ENCODE results near the gene LPGAT1. TPM values are rescaled to one million over a fixed set of nuclear protein-coding genes. Genes with fewer than 3 reads are reported as not detected.

Gene LPGAT1
- total RNA-seq, 5 donors from 2014 or later (not counting 1 experiment from before 2014, with no cell fraction given), result 20.8 to 47.1 (median 31.4) TPM

- H3K27me3 ChIP-seq (replicated peaks in 1 of 2; ENCODE audit: control insufficient read depth in 2 of 2, extremely low read depth in 1 of 2, insufficient read depth in 2 of 2, low read length in 1 of 2), result peaks cover 0 to 14% of the 10 kb centered on the region in 2 experiments
- Mint-ChIP-seq H3K36me3 (no peaks in the 10 kb centered on the region), H3K27me3 (no peaks in the 10 kb centered on the region), H3K9me3 (no peaks in the 10 kb centered on the region), H3K4me1 (peaks cover 2 to 5% (median 3%) of the 10 kb centered on the region in 3 donors), H3K4me3 (no peak overlapping the region), H3K27ac (no peak overlapping the region)
- no peaks in the 10 kb centered on the region for H3K9me3 ChIP-seq
- no peak overlapping the region for H3K27ac ChIP-seq (ENCODE audit: low read length)
- H3K36me3 ChIP-seq (ENCODE audit: control insufficient read depth in 2 of 2, extremely low read depth in 1 of 2, insufficient read depth in 1 of 2, low read length in 1 of 2), result no peaks in the 10 kb centered on the region
- no peak overlapping the region for H3K4me3 ChIP-seq (ENCODE audit: control insufficient read depth in 1 of 2, extremely low read depth in 1 of 2, low read length in 1 of 2)
- POLR2A ChIA-PET, result no interaction called here
- peaks cover 0 to 5% of the 10 kb centered on the region in 2 experiments for H3K4me1 ChIP-seq (ENCODE audit: control insufficient read depth in 1 of 2, extremely low read depth in 1 of 2, insufficient read depth in 2 of 2, low read length in 2 of 2)
- CTCF ChIA-PET, result no interaction called here
- 89% methylated on average over 3 of the region's 4 CpGs for WGBS (ENCODE audit: insufficient coverage)
- ATAC-seq (replicated peaks in 1 of 4) (no peak), DNase-seq (no peak)
Measured at GRCh38 chr1:211732293-211732980, 98.1 kb downstream of the LPGAT1 start.

GRCh38 chr1:211731456-211732292 is 98.9 kb downstream of the LPGAT1 start:
- no peak overlapping the region for H3K27ac ChIP-seq (ENCODE audit: low read length)
- DNase-seq (no peak), ATAC-seq (replicated peaks in 1 of 4) (no peak)
- ChIA-PET CTCF (no interaction called here), POLR2A (no interaction called here)
- H3K4me1 ChIP-seq (ENCODE audit: control insufficient read depth in 1 of 2, extremely low read depth in 1 of 2, insufficient read depth in 2 of 2, low read length in 2 of 2), result no peaks in the 10 kb centered on the region
- no peaks in the 10 kb centered on the region for H3K36me3 ChIP-seq (ENCODE audit: control insufficient read depth in 2 of 2, extremely low read depth in 1 of 2, insufficient read depth in 1 of 2, low read length in 1 of 2)
- Mint-ChIP-seq H3K4me1 (peaks cover 0 to under 1% (median 0%) of the 10 kb centered on the region in 3 donors), H3K27ac (no peak overlapping the region), H3K9me3 (no peaks in the 10 kb centered on the region), H3K4me3 (no peak overlapping the region), H3K27me3 (no peaks in the 10 kb centered on the region), H3K36me3 (no peaks in the 10 kb centered on the region)
- H3K4me3 ChIP-seq (ENCODE audit: control insufficient read depth in 1 of 2, extremely low read depth in 1 of 2, low read length in 1 of 2), result no peak overlapping the region
- 96% methylated on average over 3 of the region's 5 CpGs for WGBS (ENCODE audit: insufficient coverage)
- no peaks in the 10 kb centered on the region for H3K9me3 ChIP-seq
- H3K27me3 ChIP-seq (replicated peaks in 1 of 2; ENCODE audit: control insufficient read depth in 2 of 2, extremely low read depth in 1 of 2, insufficient read depth in 2 of 2, low read length in 1 of 2), result peaks cover 0 to 14% of the 10 kb centered on the region in 2 experiments

- no peak overlapping the region for H3K27ac Mint-ChIP-seq
Measured at GRCh38 chr1:211730347-211730746, 100.2 kb downstream of the LPGAT1 start.

DNA sequence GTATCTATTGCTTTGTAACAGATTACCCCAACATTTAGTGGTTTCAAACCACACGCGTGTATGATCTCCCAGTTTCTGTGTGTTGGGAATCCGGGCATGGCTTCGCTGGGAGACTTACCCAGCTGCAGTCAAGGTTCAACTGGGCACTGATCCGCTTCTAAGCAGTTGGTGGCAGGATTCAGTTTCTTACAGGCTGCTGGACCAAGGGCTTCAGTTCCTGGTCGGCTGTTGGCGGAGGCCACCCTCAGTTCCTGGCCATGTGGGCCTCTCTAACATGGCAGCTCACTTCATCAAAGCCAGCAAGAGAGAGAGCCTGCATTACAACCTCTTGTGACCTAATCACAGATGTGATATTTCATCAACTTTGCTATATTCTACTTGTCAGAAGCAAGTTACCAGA is 101.3 kb downstream of the LPGAT1 start:
- Histone ChIP-seq H3K4me3 (ENCODE audit: control insufficient read depth in 1 of 2, extremely low read depth in 1 of 2, low read length in 1 of 2) (no peak overlapping the region), H3K9me3 (no peaks in the 10 kb centered on the region), H3K27me3 (replicated peaks in 1 of 2; ENCODE audit: control insufficient read depth in 2 of 2, extremely low read depth in 1 of 2, insufficient read depth in 2 of 2, low read length in 1 of 2) (peaks cover 0 to 14% of the 10 kb centered on the region in 2 experiments), H3K4me1 (ENCODE audit: control insufficient read depth in 1 of 2, extremely low read depth in 1 of 2, insufficient read depth in 2 of 2, low read length in 2 of 2) (no peaks in the 10 kb centered on the region), H3K27ac (ENCODE audit: low read length) (no peak overlapping the region), H3K36me3 (ENCODE audit: control insufficient read depth in 2 of 2, extremely low read depth in 1 of 2, insufficient read depth in 1 of 2, low read length in 1 of 2) (no peaks in the 10 kb centered on the region)
- no peak for ATAC-seq (replicated peaks in 1 of 4)
- WGBS (ENCODE audit: insufficient coverage), result 98% methylated on average over 7 of the region's 7 CpGs
- POLR2A ChIA-PET, result no interaction called here
- Mint-ChIP-seq H3K36me3 (no peaks in the 10 kb centered on the region), H3K27ac (no peak overlapping the region), H3K9me3 (no peaks in the 10 kb centered on the region), H3K27me3 (no peaks in the 10 kb centered on the region), H3K4me1 (no peaks in the 10 kb centered on the region), H3K4me3 (no peak overlapping the region)
- no peak for DNase-seq
- CTCF ChIA-PET, result interaction anchor here in 1 of 2 donors (1.0 kb wide), 1 partner anchor 30 kb away, joined by 3 read pairs; no protein-coding TSS in a partner anchor

More at GRCh38 chr1:211730347-211730746, 100.2 kb downstream of the LPGAT1 start:
- H3K36me3 ChIP-seq (ENCODE audit: control insufficient read depth in 2 of 2, extremely low read depth in 1 of 2, insufficient read depth in 1 of 2, low read length in 1 of 2), result no peaks in the 10 kb centered on the region
- no peak for ATAC-seq (replicated peaks in 1 of 4)
- no peaks in the 10 kb centered on the region for H3K4me1 ChIP-seq (ENCODE audit: control insufficient read depth in 1 of 2, extremely low read depth in 1 of 2, insufficient read depth in 2 of 2, low read length in 2 of 2)
- POLR2A ChIA-PET, result no interaction called here
- no peak overlapping the region for H3K27ac ChIP-seq (ENCODE audit: low read length)
- CTCF ChIA-PET, result interaction anchor here in 1 of 2 donors (1.0 kb wide), 1 partner anchor 32 kb away, joined by 3 read pairs; no protein-coding TSS in a partner anchor
- no peak overlapping the region for H3K4me3 ChIP-seq (ENCODE audit: control insufficient read depth in 1 of 2, extremely low read depth in 1 of 2, low read length in 1 of 2)
- no peaks in the 10 kb centered on the region for H3K36me3 Mint-ChIP-seq
- WGBS (ENCODE audit: insufficient coverage), result 33% methylated on average over 1 of the region's 4 CpGs
- peaks cover 0 to 14% of the 10 kb centered on the region in 2 experiments for H3K27me3 ChIP-seq (replicated peaks in 1 of 2; ENCODE audit: control insufficient read depth in 2 of 2, extremely low read depth in 1 of 2, insufficient read depth in 2 of 2, low read length in 1 of 2)
- DNase-seq, result no peak
- no peaks in the 10 kb centered on the region for H3K9me3 ChIP-seq
- H3K4me1 Mint-ChIP-seq, result no peaks in the 10 kb centered on the region
- H3K27me3 Mint-ChIP-seq, result no peaks in the 10 kb centered on the region
- no peak overlapping the region for H3K4me3 Mint-ChIP-seq
- no peaks in the 10 kb centered on the region for H3K9me3 Mint-ChIP-seq

DNA sequence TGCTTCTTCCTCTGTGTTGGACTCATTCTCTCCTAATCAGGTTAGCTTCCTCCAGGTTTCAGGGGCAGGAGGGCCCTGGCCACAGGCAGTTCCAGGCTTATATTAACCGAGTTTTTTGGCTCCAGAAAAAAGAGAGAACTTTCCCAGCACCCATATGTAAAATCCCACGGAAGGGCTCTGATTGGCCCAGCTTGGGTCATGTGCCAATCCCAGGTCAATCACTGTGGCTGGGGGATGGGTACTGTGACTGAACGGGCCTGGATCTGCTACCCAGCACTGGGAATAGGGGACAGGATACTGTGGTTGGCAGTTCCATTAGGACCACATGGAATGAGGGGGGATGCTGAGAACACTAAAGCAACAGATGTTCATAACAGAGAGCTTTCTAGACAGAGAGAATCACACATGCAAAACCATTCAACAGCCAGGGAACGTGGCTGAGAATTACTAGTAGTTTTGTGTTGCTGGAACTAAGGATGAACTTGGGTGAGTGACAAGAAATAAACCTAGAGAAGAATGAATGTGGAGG is 104.0 kb downstream of the LPGAT1 start:
- H3K4me3 Mint-ChIP-seq, result no peak overlapping the region
- H3K9me3 Mint-ChIP-seq, result no peaks in the 10 kb centered on the region
- H3K36me3 Mint-ChIP-seq, result no peaks in the 10 kb centered on the region
- 90% methylated on average over 2 of the region's 4 CpGs for WGBS (ENCODE audit: insufficient coverage)
- Histone ChIP-seq H3K4me1 (ENCODE audit: control insufficient read depth in 1 of 2, extremely low read depth in 1 of 2, insufficient read depth in 2 of 2, low read length in 2 of 2) (no peaks in the 10 kb centered on the region), H3K9me3 (no peaks in the 10 kb centered on the region), H3K27ac (ENCODE audit: low read length) (no peak overlapping the region), H3K27me3 (replicated peaks in 1 of 2; ENCODE audit: control insufficient read depth in 2 of 2, extremely low read depth in 1 of 2, insufficient read depth in 2 of 2, low read length in 1 of 2) (peaks cover 0 to 8% of the 10 kb centered on the region in 2 experiments), H3K36me3 (ENCODE audit: control insufficient read depth in 2 of 2, extremely low read depth in 1 of 2, insufficient read depth in 1 of 2, low read length in 1 of 2) (no peaks in the 10 kb centered on the region), H3K4me3 (ENCODE audit: control insufficient read depth in 1 of 2, extremely low read depth in 1 of 2, low read length in 1 of 2) (no peak overlapping the region)
- no peaks in the 10 kb centered on the region for H3K4me1 Mint-ChIP-seq
- peaks cover 0 to 5% of the 10 kb centered on the region in 2 donors for H3K27me3 Mint-ChIP-seq
- no peak for ATAC-seq (replicated peaks in 1 of 4)
- ChIA-PET CTCF (interaction anchor here in 1 of 2 donors (1.4 kb wide), 1 partner anchor 46 kb away, joined by 3 read pairs; no protein-coding TSS in a partner anchor), POLR2A (no interaction called here)
- no peak overlapping the region for H3K27ac Mint-ChIP-seq
- no peak for DNase-seq

- DNase-seq, result no peak
- POLR2A ChIA-PET, result no interaction called here
- Mint-ChIP-seq H3K4me3 (no peak overlapping the region), H3K9me3 (no peaks in the 10 kb centered on the region), H3K27me3 (peaks cover 2 to 5% of the 10 kb centered on the region in 2 donors), H3K27ac (no peak overlapping the region), H3K4me1 (no peaks in the 10 kb centered on the region), H3K36me3 (no peaks in the 10 kb centered on the region)
- Histone ChIP-seq H3K4me1 (ENCODE audit: control insufficient read depth in 1 of 2, extremely low read depth in 1 of 2, insufficient read depth in 2 of 2, low read length in 2 of 2) (no peaks in the 10 kb centered on the region), H3K4me3 (ENCODE audit: control insufficient read depth in 1 of 2, extremely low read depth in 1 of 2, low read length in 1 of 2) (no peak overlapping the region), H3K27ac (ENCODE audit: low read length) (no peak overlapping the region), H3K27me3 (replicated peaks in 1 of 2; ENCODE audit: control insufficient read depth in 2 of 2, extremely low read depth in 1 of 2, insufficient read depth in 2 of 2, low read length in 1 of 2) (peaks cover 0 to 2% of the 10 kb centered on the region in 2 experiments), H3K36me3 (ENCODE audit: control insufficient read depth in 2 of 2, extremely low read depth in 1 of 2, insufficient read depth in 1 of 2, low read length in 1 of 2) (no peaks in the 10 kb centered on the region), H3K9me3 (no peaks in the 10 kb centered on the region)
- 81% methylated on average over 11 of the region's 11 CpGs for WGBS (ENCODE audit: insufficient coverage)
- ATAC-seq (replicated peaks in 1 of 4), result no peak
- CTCF ChIA-PET, result no interaction called here
Measured at GRCh38 chr1:211724687-211725196, 105.8 kb downstream of the LPGAT1 start.
